SK-N-SH (cell line): ENCODE results near the gene ITGB5. TPM values are rescaled to one million over a fixed set of nuclear protein-coding genes. Genes with fewer than 3 reads are reported as not detected.

Source experiments
- CTCF ChIA-PET: fragments of 300-600, 350-600 bp; formaldehyde crosslinking; extraction: SDS; loops from one replicate; lab custom pipeline; 2021; lab: Yijun Ruan, JAX
- POLR2A ChIA-PET: fragments of 350-600 bp; sonication (Branson Sonifier 250); formaldehyde crosslinking; extraction: SDS; loops from one replicate; lab custom pipeline; 2020; ENCODE audit warnings: antibody characterized with exemption, inconsistent platforms; lab: Yijun Ruan, JAX
- DNase-seq: peaks from one replicate; pipeline ENCODE4 v3.0.0; 2012
- H2AFZ ChIP-seq: fragments of 200-600 bp; sonication (generic); 2 replicates; pipeline ENCODE4 v1.8.1; 2016; ENCODE audit warnings: antibody characterized with exemption, mild to moderate bottlenecking, low read depth
- H3F3A ChIP-seq: fragments of 200-600 bp; sonication (generic); replicated peaks from 2 replicates; pipeline ENCODE3; 2016; ENCODE audit warnings: antibody characterized with exemption, mild to moderate bottlenecking; ENCODE audit not compliant: insufficient read depth
- H3K27ac ChIP-seq, 2 experiments: fragments of 200-500 bp in 1 of 2; fragments of 200-600 bp in 1 of 2; sonication (Bioruptor generic) in 1 of 2; sonication (generic), shearing (Covaris generic) in 1 of 2; 2 replicates each; pipeline versions ENCODE4 v1.5.1 to v1.6.1; 2014 to 2016; ENCODE audit warnings: low read depth in 2 of 2, inconsistent platforms in 1 of 2, low read length in 1 of 2, mild to moderate bottlenecking in 1 of 2, mixed read lengths in 1 of 2
- H3K27me3 ChIP-seq: fragments of 200-600 bp; sonication (generic), shearing (Covaris generic); 2 replicates; pipeline ENCODE4 v1.6.1; 2016; ENCODE audit warnings: mixed run types; ENCODE audit not compliant: insufficient read depth
- H3K36me3 ChIP-seq, 2 experiments: fragments of 200-500 bp in 1 of 2; fragments of 200-600 bp in 1 of 2; sonication (Bioruptor generic) in 1 of 2; sonication (generic) in 1 of 2; replicated peaks in 1 of 2; 2 replicates each; pipeline versions ENCODE3 to v1.5.1; 2014 to 2016; ENCODE audit warnings: low read length in 1 of 2, mild to moderate bottlenecking in 1 of 2; ENCODE audit not compliant: insufficient read depth in 2 of 2, control insufficient read depth in 1 of 2
- H3K4me1 ChIP-seq, 2 experiments: fragments of 200-500 bp in 1 of 2; fragments of 200-600 bp in 1 of 2; sonication (Bioruptor generic) in 1 of 2; sonication (generic), shearing (Covaris generic) in 1 of 2; 2 replicates each; pipeline versions ENCODE4 v1.5.1 to v1.6.1; 2014 to 2016; ENCODE audit warnings: low read depth in 1 of 2, low read length in 1 of 2, mixed run types in 1 of 2; ENCODE audit not compliant: insufficient read depth in 2 of 2, control insufficient read depth in 1 of 2
- H3K4me2 ChIP-seq: fragments of 200-600 bp; sonication (generic), shearing (Covaris generic); 2 replicates; pipeline ENCODE4 v1.6.1; 2017; ENCODE audit warnings: mixed run types
- H3K4me3 ChIP-seq, 2 experiments: fragments of 200-500 bp in 1 of 2; fragments of 200-600 bp in 1 of 2; sonication (Bioruptor generic) in 1 of 2; sonication (generic), shearing (Covaris generic) in 1 of 2; 2 replicates each; pipeline versions ENCODE4 v1.5.1 to v1.8.1; 2014 to 2016; ENCODE audit warnings: low read depth in 2 of 2, inconsistent platforms in 1 of 2, low read length in 1 of 2, mild to moderate bottlenecking in 1 of 2, mixed read lengths in 1 of 2, moderate library complexity in 1 of 2
- H3K79me2 ChIP-seq: fragments of 200-600 bp; sonication (generic); 2 replicates; pipeline ENCODE4 v1.8.1; 2017; ENCODE audit warnings: mild to moderate bottlenecking; ENCODE audit not compliant: insufficient read depth
- H3K9ac ChIP-seq: fragments of 200-600 bp; sonication (generic); 2 replicates; pipeline ENCODE4 v1.6.1; 2017; ENCODE audit warnings: mixed run types
- H3K9me2 ChIP-seq: fragments of 200-600 bp; sonication (generic); 2 replicates; pipeline ENCODE4 v1.6.1; 2017; ENCODE audit warnings: mixed run types
- H3K9me3 ChIP-seq: fragments of 200-600 bp; sonication (generic); 2 replicates; pipeline ENCODE4 v1.6.1; 2017; ENCODE audit warnings: mixed run types, mild to moderate bottlenecking, moderate library complexity
- H4K20me1 ChIP-seq: fragments of 200-600 bp; sonication (generic); 2 replicates; pipeline ENCODE4 v1.6.1; 2017; ENCODE audit warnings: mild to moderate bottlenecking, mixed run types; ENCODE audit not compliant: insufficient read depth
- CHD2 ChIP-seq: fragments of 150-350 bp; IDR thresholded peaks from 2 replicates; pipeline ENCODE4 v1.6.1; 2018; ENCODE audit warnings: low read length; ENCODE audit not compliant: partially characterized antibody
- EP300 ChIP-seq, 2 experiments: IDR thresholded peaks; 2 replicates each; pipeline versions ENCODE4 v1.4.0 to v1.6.1; 2012; ENCODE audit warnings: borderline replicate concordance in 1 of 2, low read depth in 1 of 2, low read length in 1 of 2
- EZH2phosphoT487 ChIP-seq: fragments of 200-600 bp; sonication (generic); IDR thresholded peaks from 2 replicates; pipeline ENCODE4 v1.6.1; 2017; ENCODE audit warnings: low read depth, mixed run types, mild to moderate bottlenecking, antibody characterized with exemption, moderate library complexity, borderline replicate concordance
- FOSL2 ChIP-seq: IDR thresholded peaks from 2 replicates; pipeline ENCODE4 v1.4.0; 2012; ENCODE audit warnings: low read depth, mild to moderate bottlenecking, moderate library complexity, borderline replicate concordance
- FOXM1 ChIP-seq: IDR thresholded peaks from 2 replicates; pipeline ENCODE4 v1.4.0; 2012; ENCODE audit warnings: low read depth, mild to moderate bottlenecking
- GABPA ChIP-seq: IDR thresholded peaks from 2 replicates; pipeline ENCODE4 v1.4.0; 2012; ENCODE audit warnings: low read depth, mild to moderate bottlenecking
- IRF3 ChIP-seq: fragments of 150-350 bp; IDR thresholded peaks from 2 replicates; pipeline ENCODE4 v1.6.1; 2016; ENCODE audit warnings: mild to moderate bottlenecking, low read depth, low read length
- JUND ChIP-seq: IDR thresholded peaks from 2 replicates; pipeline ENCODE4 v1.4.0; 2012
- MAX ChIP-seq: IDR thresholded peaks from 2 replicates; pipeline ENCODE4 v1.4.0; 2012; ENCODE audit warnings: low read depth
- MXI1 ChIP-seq: IDR thresholded peaks from 2 replicates; pipeline ENCODE4 v1.6.1; 2012; ENCODE audit warnings: mild to moderate bottlenecking, low read depth, low read length, improper control_type of control experiment
- NFIC ChIP-seq: IDR thresholded peaks from 2 replicates; pipeline ENCODE4 v1.4.0; 2012; ENCODE audit warnings: borderline replicate concordance
- RAD21 ChIP-seq: IDR thresholded peaks from 2 replicates; pipeline ENCODE4 v1.6.1; 2012; ENCODE audit warnings: mild to moderate bottlenecking, low read length
- RCOR1 ChIP-seq: fragments of 150-350 bp; IDR thresholded peaks from 2 replicates; pipeline ENCODE4 v1.6.1; 2017; ENCODE audit warnings: antibody characterized with exemption, low read length
- RFX5 ChIP-seq: IDR thresholded peaks from 2 replicates; pipeline ENCODE4 v1.6.1; 2012; ENCODE audit warnings: mild to moderate bottlenecking, improper control_type of control experiment, low read length
- SMC3 ChIP-seq: IDR thresholded peaks from 2 replicates; pipeline ENCODE4 v1.6.1; 2012; ENCODE audit warnings: low read depth, low read length, improper control_type of control experiment
- TAF1 ChIP-seq: IDR thresholded peaks from 2 replicates; pipeline ENCODE4 v1.6.1; 2012; ENCODE audit warnings: low read depth, mild to moderate bottlenecking, low read length, moderate library complexity, borderline replicate concordance
- TCF12 ChIP-seq: IDR thresholded peaks from 2 replicates; pipeline ENCODE4 v1.4.0; 2012
- TEAD4 ChIP-seq: IDR thresholded peaks from 2 replicates; pipeline ENCODE4 v1.4.0; 2012; ENCODE audit warnings: mild to moderate bottlenecking, borderline replicate concordance; ENCODE audit not compliant: insufficient read depth
- YY1 ChIP-seq: IDR thresholded peaks from 2 replicates; pipeline ENCODE4 v1.4.0; 2012; ENCODE audit warnings: low read depth, mild to moderate bottlenecking
- WGBS: methylation state at CpG from one replicate; pipeline ENCODE4 v1.1.6; 2017; ENCODE audit warnings: low lambda C conversion rate; 5-methylcytosine and 5-hydroxymethylcytosine counted together
- polyA plus RNA-seq, 3 experiments: library from polyadenylated mRNA; depleted of rRNA; stranded (reverse); fragments of >200 nt; gene quantifications; 2 replicates each; pipeline ENCODE4 v1.2.3, GENCODE V29; 2012
- TF ChIP-seq, protein P1 (sequence below): fragments of 150-350 bp; IDR thresholded peaks from 2 replicates; pipeline ENCODE4 v1.6.1; 2017; ENCODE audit warnings: antibody characterized with exemption, low read length, low read depth, borderline replicate concordance
- TF ChIP-seq, protein P2 (sequence below): fragments of 200-600 bp; sonication (generic); IDR thresholded peaks from 2 replicates; pipeline ENCODE4 v1.6.1; 2017; ENCODE audit warnings: antibody characterized with exemption, mild to moderate bottlenecking, moderate library complexity

Gene ITGB5
- polyA plus RNA-seq, 1 of the 3 experiments (the other 2 are of a cell fraction), result 481 TPM

DNA sequence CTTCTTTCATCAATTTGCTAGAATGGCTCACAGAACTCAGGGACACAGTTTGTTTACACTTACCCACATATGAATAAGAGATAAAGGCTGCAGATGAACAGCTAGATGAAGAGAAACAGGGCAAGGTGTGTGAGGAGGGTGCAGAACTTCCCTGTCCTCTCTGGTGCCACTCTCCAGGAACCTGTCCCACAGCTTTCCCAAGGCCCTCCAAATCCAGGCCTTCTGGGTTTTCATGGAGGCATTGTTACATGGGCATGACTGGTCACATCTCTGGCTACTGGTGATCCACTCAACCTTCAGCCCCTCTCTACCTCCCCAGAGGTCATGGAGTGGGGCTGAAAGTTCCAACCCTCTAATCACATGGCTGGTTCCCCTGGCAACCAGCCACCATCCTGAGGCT is 73.6 kb downstream of the ITGB5 start:
- Histone ChIP-seq H3K27ac (peak overlapping the region; percentile 79 to 83), H3K4me2 (peak overlapping the region; percentile 48; the same call in 1 of the 2 replicates)

DNA sequence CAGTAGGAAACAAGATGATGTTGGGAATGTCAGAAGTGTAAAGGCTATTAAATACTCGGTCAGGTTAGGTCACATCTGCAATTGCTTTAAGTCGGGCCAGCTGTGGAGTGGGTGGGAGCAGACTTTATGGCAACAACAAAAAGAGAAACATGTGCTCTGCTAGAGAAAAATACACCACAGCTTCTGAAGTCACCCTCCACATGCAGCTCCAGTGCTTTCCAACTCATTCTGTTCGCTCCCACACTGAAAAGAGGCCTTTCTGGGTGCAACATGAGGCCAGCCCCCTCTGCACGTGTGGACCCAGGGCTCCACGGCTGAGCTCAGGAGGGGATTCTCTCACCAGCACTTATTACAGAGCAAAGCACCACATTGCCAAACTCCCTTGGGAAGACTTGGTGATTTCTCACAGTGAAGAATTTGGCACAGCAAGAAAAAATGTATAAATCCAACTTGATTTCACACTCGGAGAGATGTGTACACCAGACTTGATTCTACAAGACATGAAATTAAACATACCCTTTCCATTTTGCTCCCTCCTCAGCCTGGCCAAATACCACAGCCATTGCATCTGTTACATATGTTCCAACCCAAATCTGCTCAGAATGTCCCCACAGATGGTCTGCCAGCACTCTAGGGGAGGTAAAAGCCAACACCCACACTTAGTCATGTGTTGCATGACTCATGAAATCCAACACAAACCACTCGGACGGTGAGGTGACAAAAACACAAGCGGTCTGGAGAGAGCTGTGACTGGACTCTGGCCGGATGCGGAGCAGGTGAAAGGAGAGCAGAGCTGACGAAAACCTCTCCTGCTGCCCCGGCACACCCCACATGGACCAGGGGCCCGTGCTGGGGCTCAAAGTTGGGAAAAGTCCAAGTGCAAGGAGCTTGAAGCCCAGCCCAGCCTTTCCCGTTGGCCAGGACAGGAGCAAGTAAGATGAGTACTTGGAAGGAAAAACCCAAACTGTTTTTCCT is 74.6 kb downstream of the ITGB5 start:
- no peak for DNase-seq
- ChIA-PET CTCF (interaction anchor here (0.6 to 1.7 kb wide), 4 partner anchors 16 to 89 kb away, joined by 3 to 6 read pairs (median 4); no protein-coding TSS in a partner anchor), POLR2A (no interaction called here)
- H3K36me3 ChIP-seq, result peaks cover 37 to 54% of the 10 kb centered on the region in 2 experiments
- WGBS, result 41% methylated on average over 15 of the region's 15 CpGs
- H3K4me2 ChIP-seq, result peak overlapping the region; percentile 48; the same call in 1 of the 2 replicates
- H3F3A ChIP-seq, result peaks cover 29% of the 10 kb centered on the region
- H4K20me1 ChIP-seq, result peaks cover 7% of the 10 kb centered on the region; the same call in 1 of the 2 replicates
- H3K4me1 ChIP-seq, result peaks cover 35 to 37% of the 10 kb centered on the region in 2 experiments
- H3K79me2 ChIP-seq, result no peaks in the 10 kb centered on the region
- no peaks in the 10 kb centered on the region for H3K9me2 ChIP-seq
- no peak overlapping the region for H3K4me3 ChIP-seq
- H3K27me3 ChIP-seq, result no peaks in the 10 kb centered on the region
- H3K9ac ChIP-seq, result no peak overlapping the region
- H3K27ac ChIP-seq, result peak overlapping the region; percentile 79 to 83
- no peaks in the 10 kb centered on the region for H3K9me3 ChIP-seq
- no peak overlapping the region for H2AFZ ChIP-seq
- TF ChIP-seq NFIC (peak; percentile 86), RAD21 (no peak), CHD2 (no peak), RCOR1 (no peak), YY1 (no peak), MAX (peak; percentile 80), TEAD4 (peak; percentile 43; the same call in 1 of the 2 replicates), TCF12 (peak; percentile 97), EP300 (IDR thresholded peaks at IDR 0.05; ENCODE audit: borderline replicate concordance in 1 of 2, low read depth in 1 of 2, low read length in 1 of 2) (peak in 1 of 2 experiments; percentile 78; a peak in 1 of 4 replicates), IRF3 (no peak), FOSL2 (peak; percentile 94), FOXM1 (no peak), TAF1 (0 out of 2 replicates have a peak, but pooled peaks have one; percentile 17), GABPA (no peak), SMC3 (no peak), MXI1 (no peak)
- TF ChIP-seq, protein P1, sequence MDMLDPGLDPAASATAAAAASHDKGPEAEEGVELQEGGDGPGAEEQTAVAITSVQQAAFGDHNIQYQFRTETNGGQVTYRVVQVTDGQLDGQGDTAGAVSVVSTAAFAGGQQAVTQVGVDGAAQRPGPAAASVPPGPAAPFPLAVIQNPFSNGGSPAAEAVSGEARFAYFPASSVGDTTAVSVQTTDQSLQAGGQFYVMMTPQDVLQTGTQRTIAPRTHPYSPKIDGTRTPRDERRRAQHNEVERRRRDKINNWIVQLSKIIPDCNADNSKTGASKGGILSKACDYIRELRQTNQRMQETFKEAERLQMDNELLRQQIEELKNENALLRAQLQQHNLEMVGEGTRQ, result no peak

More for the DNA sequence above, 73.6 kb downstream of the ITGB5 start:
- H3K4me1 ChIP-seq, result peaks cover 29 to 35% of the 10 kb centered on the region in 2 experiments
- DNase-seq, result no peak
- no peak overlapping the region for H3K4me3 ChIP-seq
- no peaks in the 10 kb centered on the region for H3K9me2 ChIP-seq
- H3K9me3 ChIP-seq, result no peaks in the 10 kb centered on the region
- TF ChIP-seq RFX5 (no peak), EZH2phosphoT487 (no peak), GABPA (no peak), JUND (no peak), NFIC (no peak), RAD21 (no peak), FOSL2 (no peak)
- TF ChIP-seq, protein P2, sequence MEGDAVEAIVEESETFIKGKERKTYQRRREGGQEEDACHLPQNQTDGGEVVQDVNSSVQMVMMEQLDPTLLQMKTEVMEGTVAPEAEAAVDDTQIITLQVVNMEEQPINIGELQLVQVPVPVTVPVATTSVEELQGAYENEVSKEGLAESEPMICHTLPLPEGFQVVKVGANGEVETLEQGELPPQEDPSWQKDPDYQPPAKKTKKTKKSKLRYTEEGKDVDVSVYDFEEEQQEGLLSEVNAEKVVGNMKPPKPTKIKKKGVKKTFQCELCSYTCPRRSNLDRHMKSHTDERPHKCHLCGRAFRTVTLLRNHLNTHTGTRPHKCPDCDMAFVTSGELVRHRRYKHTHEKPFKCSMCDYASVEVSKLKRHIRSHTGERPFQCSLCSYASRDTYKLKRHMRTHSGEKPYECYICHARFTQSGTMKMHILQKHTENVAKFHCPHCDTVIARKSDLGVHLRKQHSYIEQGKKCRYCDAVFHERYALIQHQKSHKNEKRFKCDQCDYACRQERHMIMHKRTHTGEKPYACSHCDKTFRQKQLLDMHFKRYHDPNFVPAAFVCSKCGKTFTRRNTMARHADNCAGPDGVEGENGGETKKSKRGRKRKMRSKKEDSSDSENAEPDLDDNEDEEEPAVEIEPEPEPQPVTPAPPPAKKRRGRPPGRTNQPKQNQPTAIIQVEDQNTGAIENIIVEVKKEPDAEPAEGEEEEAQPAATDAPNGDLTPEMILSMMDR, result no peak
- TF ChIP-seq, all 33 proteins: peak for 0
- peaks cover 40 to 60% of the 10 kb centered on the region in 2 experiments for H3K36me3 ChIP-seq
- no peaks in the 10 kb centered on the region for H3K27me3 ChIP-seq
- H3F3A ChIP-seq, result peaks cover 26% of the 10 kb centered on the region
- peaks cover 7% of the 10 kb centered on the region; the same call in 1 of the 2 replicates for H4K20me1 ChIP-seq
- H2AFZ ChIP-seq, result no peak overlapping the region
- ChIA-PET CTCF (interaction anchor here (0.6 to 1.4 kb wide), 2 partner anchors 72 to 88 kb away, joined by 3 read pairs; no protein-coding TSS in a partner anchor), POLR2A (no interaction called here)
- H3K9ac ChIP-seq, result no peak overlapping the region
- H3K79me2 ChIP-seq, result no peaks in the 10 kb centered on the region
